ENCODE results near the gene LRCH1. TPM values are rescaled to one million over a fixed set of nuclear protein-coding genes. Genes with fewer than 3 reads are reported as not detected.

LRCH1 gene
- total RNA-seq, 4 donors from 2014 or later: 34.3 to 43.9 (median 40.3) TPM

GRCh38 chr13:46771693-46772092, 218.7 kb downstream of the LRCH1 start:
- TF ChIP-seq CTCF (IDR thresholded peaks at IDR 0.05): no peak
- no peak for TF ChIP-seq POLR2A (IDR thresholded peaks at IDR 0.05)
- intact Hi-C loops (cut with DNase I; ENCODE audit: low total_unique reads): no loop called here
- DNase-seq (ENCODE audit: low spot score in 2 of 2): no peak
- no peak overlapping the region for H3K4me3 ChIP-seq (ENCODE audit: low read depth, poor library complexity, severe bottlenecking)

- 76 to 86% methylated on average over 2 of the region's 2 CpGs for WGBS, 2 donors
- intact Hi-C loops (cut with DNase I; ENCODE audit: low total_unique reads): no loop called here
- H3K4me3 ChIP-seq (ENCODE audit: low read depth, poor library complexity, severe bottlenecking): no peak overlapping the region
- TF ChIP-seq CTCF (IDR thresholded peaks at IDR 0.05): no peak
- TF ChIP-seq POLR2A (IDR thresholded peaks at IDR 0.05): no peak
- no peak for DNase-seq (ENCODE audit: low spot score in 2 of 2)
These were observed 220.6 kb downstream of the LRCH1 start for GRCh38 chr13:46773541-46773940.

GRCh38 chr13:46775385-46776107, 222.6 kb downstream of the LRCH1 start:
- DNase-seq (ENCODE audit: low spot score in 2 of 2): no peak
- intact Hi-C loops (cut with DNase I; ENCODE audit: low total_unique reads): no loop called here
- no peak overlapping the region for H3K4me3 ChIP-seq (ENCODE audit: low read depth, poor library complexity, severe bottlenecking)
- TF ChIP-seq CTCF (IDR thresholded peaks at IDR 0.05): no peak
- WGBS, 2 donors: 70 to 76% methylated on average over 8 of the region's 8 CpGs

GRCh38 chr13:46778095-46778494, 225.1 kb downstream of the LRCH1 start:
- H3K4me3 ChIP-seq (ENCODE audit: low read depth, poor library complexity, severe bottlenecking): no peak overlapping the region
- no peak for DNase-seq (ENCODE audit: low spot score in 2 of 2)
- TF ChIP-seq CTCF (IDR thresholded peaks at IDR 0.05) (no peak), POLR2A (IDR thresholded peaks at IDR 0.05) (no peak)
- WGBS, 2 donors: 82 to 86% methylated on average over 3 of the region's 3 CpGs
- intact Hi-C loops (cut with DNase I; ENCODE audit: low total_unique reads): no loop called here

GRCh38 chr13:46778890-46779289, 225.9 kb downstream of the LRCH1 start:
- H3K4me3 ChIP-seq (ENCODE audit: low read depth, poor library complexity, severe bottlenecking): no peak overlapping the region

More at GRCh38 chr13:46778890-46779289, 225.9 kb downstream of the LRCH1 start:
- no peak for DNase-seq (ENCODE audit: low spot score in 2 of 2)
- intact Hi-C loops (cut with DNase I; ENCODE audit: low total_unique reads): no loop called here
- 77 to 88% methylated on average over 2 of the region's 2 CpGs for WGBS, 2 donors
- TF ChIP-seq CTCF (IDR thresholded peaks at IDR 0.05) (no peak), POLR2A (IDR thresholded peaks at IDR 0.05) (no peak)

Data from lower leg skin (tissue), 4 donors.